DLD1 (cell line): Measurements from ENCODE around the gene WRAP73.

Experiments
- in situ Hi-C: cut with HindIII; loops from 2 replicates; pipeline ENCODE4 v1.10.0; 2017; ENCODE audit warnings: low sequenced_read_pairs

WRAP73 gene

DNA sequence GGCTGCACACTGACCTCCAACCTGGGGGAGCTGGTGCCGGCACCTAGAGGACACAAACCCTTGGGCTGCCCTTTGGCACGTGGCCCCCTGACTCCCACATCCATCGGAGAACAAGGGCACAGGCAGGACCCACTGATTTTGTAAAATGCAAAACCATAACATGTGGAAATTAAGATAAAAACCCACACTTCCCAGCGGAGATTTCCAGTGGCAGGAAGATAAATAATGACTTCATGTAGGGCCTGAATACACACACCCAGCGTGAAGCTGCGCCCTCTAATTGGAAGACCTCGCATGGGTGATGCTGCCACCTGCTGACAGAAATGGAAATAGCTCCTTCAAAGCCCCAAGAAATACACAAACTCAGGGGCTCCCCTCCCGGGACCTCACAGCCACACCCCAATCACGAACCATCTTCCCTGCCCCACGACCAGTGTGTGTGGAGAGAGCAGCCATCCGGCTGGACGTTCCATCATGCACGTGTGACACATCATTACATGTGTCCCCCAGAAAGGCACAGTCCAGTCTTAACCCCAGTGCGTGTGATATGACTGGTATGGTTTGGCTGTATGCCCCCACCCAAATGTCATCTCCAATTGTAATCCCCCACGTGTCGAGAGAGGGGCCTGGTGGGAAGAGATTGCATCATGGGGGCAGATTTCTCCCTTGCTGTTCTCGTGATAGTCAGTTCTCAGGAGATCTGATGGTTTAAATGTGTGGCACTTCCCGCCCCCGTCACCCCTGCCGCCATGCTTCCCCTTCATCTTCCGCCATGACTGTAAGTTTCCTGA lies 30.8 kb downstream of the WRAP73 start:
- in situ Hi-C loops: no loop called here

DNA sequence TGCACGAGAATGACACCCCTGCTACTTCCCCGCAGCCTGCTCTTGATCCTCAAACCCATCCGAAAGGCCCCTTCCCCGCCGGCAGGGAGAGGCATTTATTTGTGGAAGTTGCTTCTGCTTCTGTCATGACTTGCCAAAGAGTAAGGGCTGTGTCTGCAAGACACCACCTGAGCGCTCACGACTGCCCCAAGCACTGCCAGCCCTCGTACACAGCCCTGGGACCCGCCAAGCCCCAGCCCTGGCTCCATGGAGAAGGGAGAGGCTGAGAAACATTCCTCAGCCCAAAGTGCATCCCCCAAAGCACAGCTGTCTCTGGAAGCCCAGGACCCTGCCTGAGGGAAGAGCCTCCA lies 31.4 kb downstream of the WRAP73 start:
- in situ Hi-C loops: no loop called here

DNA sequence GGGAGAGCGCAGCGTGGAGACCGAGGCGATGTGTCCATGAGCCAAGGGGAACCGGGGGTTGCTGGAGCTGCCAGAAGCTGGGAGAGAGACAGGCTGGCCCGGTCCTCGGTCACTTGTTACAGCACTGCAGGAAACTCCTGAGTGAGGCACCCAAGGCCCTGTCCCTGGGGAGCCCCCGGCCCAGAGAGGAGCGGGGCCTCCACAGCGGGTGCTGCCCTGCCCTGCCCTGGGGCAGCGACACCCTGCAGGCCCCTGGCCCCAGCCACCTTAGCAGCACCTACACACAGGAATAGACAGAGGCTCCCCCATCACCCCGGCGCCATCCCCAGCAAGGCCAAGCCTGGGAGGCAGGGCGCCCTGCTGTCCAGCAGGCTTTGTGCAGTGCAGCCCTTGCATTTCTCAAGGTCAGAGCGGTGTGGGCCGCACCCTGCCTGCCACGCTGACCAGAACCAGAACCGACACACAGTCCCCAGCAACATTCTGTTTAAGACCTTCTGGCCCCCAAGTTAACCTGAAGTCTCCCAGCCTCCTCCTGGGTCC lies 32.0 kb downstream of the WRAP73 start:
- in situ Hi-C loops: no loop called here

DNA sequence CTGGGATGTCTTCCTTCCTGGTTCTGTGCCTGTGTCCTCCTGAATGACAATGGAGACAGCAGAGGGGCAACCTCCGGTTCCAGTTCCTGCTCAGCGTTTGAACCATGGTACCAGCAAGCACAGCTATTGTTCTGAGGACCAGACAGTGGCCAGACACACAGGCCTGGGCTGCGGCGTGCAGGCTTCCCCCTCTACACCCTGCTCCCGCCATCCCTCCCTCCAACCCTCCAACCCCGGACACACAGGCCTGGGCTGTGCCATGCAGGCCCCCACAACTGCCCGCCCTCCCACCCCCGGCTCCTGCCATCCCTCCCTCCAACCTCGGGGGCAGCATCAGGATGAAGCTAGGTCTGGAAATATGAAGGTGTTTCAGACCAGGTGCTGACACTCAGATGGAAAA lies 33.0 kb downstream of the WRAP73 start:
- in situ Hi-C loops: no loop called here

DNA sequence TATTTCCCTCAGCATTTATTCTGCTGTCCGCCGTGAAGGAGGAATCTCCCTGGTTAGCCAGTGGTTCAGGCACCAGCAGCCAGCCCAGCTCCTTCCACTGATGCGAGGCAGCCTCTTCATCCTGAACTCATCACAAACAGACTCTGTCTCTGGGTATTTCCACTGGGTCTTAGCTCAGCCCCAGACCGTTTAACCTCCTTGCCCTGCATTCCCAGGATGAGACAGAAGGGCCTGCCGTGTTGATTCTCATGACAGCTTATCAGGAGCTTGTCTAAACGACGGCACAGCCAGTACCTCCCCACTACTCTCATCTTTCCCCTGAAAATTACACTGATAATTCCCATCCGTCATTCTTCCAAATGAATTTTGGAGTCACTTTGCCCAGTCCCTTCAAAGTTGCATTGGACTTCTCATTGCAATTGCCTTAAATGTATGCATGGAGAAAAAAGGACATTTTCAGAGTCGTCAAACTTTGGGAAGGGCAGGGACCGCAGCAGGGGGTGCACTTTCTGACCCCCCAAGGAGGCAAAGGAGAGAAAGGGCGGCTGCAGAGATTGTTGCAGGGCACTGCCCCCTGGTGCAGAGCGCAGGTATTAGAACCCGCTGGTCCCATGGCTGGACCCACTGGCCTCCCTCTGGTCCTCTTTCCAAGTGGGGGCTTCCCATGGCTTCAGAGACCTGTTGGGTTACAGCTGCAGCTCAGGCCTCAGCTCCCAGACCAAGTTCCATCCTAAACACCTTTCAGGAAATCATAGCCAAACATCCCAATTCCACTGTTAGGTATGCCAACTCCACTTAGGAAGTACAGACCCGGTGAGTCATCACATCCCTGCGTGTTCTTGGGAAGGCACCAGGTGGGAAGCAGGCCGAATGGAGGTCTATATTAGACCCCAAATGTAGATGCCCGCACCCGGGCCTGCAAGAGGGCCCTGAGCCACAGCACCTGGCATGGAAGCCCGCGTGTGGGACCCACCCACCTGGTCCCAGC lies 34.9 kb downstream of the WRAP73 start:
- in situ Hi-C loops: no loop called here

DNA sequence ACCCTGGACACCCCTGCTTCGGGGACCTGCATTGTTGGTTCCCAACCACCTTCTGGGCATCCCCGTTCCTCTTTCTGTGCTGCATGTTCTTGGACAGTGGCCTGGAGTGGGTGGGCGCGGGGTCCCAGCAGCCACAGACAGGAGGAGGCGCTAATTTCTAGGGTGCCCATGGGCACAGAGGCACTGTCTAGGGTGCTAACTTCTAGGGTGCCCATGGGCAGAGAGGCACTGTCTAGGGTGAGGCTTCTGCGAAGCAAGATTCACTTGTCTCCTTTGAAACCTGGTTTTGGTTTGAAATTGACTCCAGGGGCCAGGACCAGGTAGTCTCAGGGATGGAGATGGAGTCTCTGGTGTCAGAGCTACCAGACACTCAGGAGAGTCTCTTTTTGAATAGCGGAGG lies 37.8 kb downstream of the WRAP73 start:
- in situ Hi-C loops: no loop called here

DNA sequence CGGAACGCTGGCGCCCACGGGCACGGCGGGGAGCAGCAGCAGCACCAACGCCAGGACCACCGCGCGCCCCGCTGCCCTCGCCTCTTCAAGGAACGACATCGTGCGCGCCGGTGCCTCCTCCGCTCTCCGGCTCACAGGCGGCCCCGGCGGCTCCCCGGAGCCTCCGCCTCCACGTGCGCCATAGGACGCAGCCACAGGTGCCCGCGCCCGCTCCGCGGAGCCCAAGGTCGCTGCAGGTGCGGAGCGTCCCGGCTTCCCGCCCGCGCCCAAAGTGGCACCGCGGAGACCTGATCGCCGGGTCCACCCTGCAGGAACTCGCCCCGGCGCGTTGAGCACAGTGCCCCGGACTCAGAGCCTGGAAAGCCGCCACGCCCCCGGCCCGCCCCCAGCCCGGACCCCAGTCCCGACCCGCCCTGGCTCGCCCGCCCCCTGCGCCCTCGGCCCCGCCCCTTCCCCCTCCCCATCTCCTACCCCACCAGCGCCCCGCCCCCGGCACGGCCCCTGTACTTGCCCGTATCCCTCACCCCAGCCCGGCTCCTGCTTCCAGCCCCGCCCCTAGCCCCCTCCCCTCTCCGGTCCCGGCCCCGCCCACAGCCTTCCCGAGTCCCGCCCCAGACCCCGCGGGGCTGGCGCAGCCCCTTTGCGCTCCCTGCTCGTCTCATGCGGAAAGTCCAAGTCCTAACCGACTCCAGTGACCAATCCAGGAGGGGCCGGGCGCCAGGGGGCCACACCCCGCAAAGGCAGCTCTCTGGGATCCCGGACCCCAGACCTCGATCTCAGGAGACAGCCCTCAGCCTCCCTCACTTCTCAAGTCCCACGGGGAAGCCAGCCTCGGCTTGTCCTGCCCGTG lies 38.5 kb downstream of the WRAP73 start, which contains the start of gene MEGF6:
MEGF6 (minus strand) TSS at position 339 of the 850 bp plus-strand sequence; CDS start at position 99, 240 bp downstream.
- in situ Hi-C loops: no loop called here

DNA sequence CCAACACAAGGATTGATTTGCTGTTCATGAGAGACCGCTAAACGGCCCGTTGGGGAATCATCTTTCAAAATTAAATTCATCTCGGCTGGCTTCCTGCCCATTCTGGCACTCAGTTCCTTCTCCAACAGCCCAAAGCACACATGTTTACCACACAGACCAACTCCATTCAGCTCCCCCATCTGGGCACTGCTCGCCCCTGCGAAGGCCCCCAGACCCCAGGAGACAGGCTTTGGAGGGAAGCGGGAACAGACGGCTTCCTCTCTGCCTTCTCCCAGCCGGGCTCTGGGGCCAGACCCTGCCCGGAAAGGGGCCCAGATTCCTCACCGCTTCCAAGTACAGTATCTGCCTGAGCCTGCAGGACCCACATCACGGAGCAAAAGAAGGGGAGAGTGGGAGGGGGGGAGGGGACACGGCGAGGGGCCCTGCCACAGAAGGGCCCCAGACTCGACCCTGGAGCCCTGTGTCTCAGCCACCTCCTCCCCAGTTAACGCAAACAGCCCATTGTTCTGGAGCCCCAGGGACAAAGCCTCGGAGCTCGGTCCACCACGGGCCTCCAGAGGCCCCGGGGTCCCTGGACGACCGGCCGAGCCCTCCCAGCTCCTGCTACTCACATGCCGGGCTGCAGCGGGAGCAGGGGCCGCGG lies 39.3 kb downstream of the WRAP73 start:
- in situ Hi-C loops: no loop called here

DNA sequence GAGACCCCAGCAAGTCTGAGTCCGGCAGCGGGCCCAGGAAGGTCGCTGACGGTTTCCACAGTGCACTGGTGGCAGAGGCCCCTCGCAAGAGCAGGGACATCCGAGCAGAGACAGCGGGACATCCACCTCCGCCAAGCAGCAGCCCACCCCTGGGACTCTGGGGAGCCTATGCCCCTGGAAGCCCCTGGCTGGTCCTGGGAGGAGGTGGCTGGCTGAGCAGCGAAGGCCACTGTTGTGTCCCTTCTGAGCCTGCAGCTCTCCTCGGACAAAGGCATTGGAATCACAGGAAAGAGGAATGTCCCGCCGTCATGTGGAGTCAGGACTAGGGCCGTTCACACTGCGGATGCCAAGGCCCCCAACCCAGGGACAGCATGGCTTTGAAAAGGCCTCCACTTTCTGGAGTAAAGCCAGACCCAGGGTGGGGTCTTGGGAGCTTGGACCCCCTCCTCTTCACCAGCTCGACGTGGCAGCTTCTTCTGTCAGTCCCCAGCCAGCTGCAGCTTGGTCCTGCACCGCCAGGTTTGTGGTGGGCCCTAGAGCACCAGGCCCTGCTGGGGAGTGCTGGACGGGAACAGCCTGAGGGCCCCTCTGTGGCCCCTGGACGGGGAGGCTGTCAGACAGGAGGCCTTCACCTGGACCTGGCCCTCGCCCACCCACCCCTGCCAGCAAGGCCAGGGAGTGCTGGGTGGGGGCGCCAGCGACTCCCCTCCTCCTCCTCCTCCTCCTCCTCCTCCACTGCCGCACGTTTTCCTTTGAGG lies 40.0 kb downstream of the WRAP73 start:
- in situ Hi-C loops: no loop called here

DNA sequence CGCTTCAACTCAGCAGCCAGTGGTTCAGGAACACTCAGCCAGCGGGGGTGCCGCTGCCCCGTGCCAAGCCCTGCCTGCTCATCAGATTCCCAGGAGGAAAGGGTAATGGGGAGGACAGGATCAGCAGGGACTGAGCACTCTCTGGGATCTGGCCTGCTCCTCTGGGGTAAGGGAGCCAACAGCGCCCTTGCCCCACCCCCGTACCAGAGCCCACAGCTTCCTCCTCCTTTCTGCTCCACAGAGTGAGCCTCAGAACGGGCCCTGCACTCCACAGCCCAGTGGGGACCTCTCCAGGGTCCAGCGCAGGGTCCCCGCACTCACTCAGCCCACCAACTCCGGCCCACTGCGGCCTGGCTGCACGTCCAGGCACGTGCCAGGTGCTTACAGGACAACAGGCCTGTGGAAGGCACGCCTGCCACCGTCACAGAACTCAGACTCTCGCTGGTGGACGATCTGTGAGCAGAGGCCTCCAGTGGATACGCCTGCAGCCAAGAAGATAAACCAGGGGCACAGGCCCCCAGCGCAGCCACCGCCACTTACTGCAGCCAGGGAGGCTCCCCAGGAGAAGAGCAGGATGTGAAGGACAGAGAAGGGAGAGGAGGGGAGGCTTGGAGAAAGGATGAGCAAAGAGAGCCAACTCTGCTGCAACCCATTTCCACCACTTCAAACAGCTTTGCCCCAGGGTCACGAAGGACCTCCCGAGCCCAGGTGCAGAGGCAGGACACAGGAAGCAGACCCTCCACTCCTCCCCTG lies 40.7 kb downstream of the WRAP73 start:
- in situ Hi-C loops: no loop called here

DNA sequence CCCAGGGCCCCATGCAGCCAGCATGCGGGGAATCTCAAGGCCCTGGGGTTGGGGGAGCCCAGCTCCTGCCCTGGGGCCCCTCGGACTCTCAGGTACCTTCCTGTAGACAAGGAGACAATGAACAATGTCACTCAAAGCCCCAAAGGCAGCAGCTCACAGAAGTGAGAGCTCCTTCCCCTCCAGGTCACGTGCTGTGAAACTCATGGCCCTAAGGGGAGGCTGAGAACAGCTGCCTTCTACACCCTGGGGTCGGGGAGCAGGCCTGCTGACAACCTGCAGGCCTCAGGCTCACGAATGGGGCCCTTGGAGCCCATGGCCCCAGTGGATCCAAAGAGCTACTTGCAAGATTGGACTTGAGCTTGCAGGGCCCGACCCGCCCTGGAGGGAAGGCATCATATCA lies 41.7 kb downstream of the WRAP73 start:
- in situ Hi-C loops: no loop called here

DNA sequence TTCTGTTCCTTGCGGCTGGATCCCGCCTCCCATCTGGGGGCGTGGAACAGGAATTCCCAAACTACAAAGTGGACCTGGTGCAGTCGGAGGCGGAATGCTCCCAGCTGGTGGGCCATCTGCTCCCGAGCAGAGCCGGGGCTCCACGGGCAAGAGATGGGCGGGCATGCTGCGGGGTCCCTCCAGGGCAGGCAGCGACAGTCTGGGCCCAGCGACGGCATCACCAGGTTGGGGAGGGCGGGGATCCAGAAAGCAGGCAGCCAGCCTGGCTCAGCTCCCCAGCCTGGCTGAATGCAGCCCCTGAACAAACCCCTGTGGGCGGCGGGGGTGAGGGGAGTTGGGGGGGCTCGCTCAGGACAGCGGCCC lies 42.2 kb downstream of the WRAP73 start:
- in situ Hi-C loops: no loop called here

DNA sequence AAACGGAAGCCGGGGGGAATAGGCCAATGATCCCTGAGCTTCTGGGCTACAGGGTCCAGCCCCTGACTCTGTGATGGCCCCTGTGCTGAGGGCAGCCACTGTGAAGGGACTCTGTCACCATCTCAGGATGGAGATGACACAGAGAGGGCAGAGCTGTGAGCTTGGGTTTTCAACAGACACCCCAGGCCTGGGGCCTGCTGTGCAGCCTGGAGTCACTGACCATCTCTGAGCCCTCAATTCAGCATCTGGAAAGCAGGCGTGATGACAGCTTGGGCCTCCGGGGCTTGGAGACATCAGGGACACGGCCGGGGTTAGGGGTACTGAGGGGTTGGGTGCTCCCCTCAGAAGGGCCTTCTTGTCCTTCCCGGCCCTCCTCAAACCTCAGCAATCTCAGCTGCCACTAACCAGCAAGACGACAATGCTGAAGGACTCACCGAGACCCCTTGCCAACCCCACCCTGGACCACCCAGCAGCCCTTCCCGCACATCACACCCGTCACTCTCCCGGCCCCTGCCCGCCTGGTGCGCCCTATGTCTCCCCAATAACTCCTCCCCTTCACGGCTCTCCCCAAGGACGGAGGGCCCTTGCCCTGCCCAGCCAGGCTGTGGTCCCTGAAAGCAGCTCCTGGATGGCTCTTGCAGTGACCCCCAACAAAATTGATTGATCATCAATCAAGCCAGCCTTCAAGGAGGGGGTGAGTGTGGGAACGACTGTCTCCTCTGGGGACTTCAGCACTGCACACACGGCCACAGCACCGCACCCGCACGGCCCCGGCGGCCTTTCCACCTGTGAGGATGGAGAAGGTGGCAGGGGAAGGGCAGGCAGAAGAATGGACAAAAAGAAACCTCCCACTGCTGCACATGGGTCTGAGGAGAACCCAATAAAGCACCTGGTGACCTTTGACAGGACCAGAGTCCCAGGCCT lies 42.9 kb downstream of the WRAP73 start:
- in situ Hi-C loops: no loop called here

DNA sequence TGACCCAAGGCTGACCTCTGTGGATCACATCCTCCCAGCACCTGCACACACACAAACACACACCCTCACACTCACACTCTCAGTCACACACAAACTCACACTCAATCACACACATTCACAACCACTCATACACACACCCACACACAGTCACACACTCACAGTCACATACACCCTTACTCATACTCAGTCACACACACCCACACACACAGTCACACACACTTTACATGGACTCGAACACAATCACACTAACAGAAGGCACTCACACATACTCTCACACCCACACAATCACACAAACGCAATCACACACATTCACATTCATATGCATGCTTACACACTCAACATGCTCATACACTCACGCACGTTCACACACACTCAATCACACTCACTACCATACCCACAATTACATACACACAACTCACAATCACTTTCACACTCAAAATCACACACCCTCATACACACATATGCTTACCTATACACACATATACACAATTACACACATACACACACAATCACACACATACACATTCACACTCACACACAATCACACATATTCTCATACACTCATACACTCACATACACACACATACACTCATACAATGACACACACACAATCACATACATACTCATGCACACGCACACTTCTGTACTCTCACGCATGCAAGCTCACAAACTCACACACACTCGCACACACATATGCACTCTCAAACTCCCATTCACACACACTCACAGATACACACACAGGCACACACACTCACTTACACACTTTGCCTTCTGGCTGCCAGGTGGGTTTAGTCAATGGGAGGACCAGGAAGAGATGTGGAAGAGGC lies 44.7 kb downstream of the WRAP73 start:
- in situ Hi-C loops: no loop called here

DNA sequence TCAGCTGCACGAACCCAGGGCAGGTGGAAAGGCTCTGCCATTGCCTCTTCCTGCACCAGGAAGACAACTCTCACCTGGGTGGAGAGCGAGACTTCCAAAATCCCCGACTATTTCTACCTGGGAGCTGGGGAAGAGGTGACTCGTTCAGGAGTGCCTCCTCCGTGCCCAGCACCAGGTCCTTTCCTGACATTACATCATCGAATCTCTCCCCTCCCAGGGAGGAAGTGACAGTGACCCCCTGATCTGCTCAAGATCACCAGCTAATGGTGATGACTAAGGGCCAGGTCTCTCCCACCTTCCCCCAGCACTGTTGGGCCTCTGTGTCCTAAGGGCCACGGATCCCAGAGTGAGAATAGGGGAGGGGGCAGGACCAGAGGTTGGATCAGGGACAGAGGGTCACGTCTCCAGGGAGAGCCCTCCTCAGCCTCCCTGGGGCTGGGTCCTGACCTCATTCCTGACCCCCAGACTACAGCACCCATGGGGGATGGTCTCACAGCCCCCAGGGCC lies 45.4 kb downstream of the WRAP73 start:
- in situ Hi-C loops: no loop called here

DNA sequence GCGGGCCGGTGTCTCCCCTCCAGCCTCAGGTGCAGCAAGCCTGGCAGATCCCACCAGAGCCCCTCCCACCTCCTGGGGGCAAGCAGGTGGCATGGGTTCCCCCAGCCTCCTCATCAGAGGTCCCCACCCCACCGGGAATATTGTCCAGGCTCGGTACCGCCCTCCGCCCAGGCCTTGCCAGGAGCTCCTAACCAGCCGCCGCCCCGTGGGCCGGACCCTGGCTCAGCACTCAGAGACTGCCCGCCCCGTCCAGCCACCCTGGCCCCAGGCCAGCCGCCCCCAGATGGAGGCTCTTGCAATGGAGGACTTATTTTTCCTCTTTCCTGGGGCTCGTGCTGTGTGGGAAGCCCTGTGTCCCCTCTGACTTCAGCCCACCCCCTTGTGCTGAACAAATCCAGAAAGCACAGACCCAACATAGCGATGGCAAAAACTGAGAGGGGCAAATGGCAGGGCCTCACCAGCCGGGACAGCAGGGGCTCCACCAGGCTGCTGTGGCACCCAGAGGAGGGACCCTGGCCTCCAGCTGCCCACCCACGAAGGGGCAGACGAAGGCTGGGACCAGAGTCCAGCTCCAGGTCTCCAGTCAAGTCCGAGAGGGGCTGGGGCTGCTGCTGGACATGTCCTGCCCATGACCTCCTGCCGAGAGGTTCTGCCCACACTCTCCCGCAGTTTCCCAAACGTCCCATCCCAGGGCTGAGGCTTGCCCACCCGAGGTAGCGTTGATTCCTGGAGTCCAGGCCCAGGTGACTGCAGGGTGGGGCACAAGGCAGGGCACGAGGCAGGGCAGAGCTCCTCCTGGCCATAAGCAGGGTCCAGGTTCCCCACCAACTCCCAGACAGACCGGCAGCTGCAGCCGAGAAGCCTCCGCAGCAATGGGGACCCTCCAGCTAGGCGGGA lies 46.1 kb downstream of the WRAP73 start:
- in situ Hi-C loops: no loop called here
